ENCODE results near the gene CGGBP1.
"Not testable (repeated sequence)": the region's sequence is repeated elsewhere in the genome, so short reads cannot be mapped to it uniquely, and the experiment has no call there.

CGGBP1 gene

DNA sequence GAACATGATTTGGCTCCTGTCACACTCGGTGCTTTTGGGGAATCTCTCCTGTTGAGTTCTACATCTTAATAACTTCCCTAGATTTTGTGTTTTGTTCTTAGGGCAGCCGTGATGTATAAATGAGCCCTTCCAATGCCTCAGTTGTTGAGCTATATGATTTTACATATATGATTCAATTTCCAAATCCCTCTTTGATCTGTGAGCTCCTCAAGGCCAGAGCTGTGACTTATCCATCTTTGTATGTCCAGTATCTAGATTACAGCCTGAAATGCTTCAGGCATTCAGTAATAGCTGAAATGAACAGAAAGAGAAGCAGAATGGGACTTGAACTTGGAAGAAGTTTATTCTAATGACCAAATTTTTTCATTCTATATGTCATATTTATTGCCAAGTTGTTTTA is 26.6 kb downstream of the CGGBP1 start:
- in situ Hi-C loops (cut with HindIII; ENCODE audit: low sequenced_read_pairs) = no loop called here
- TF ChIP-seq, protein P1, sequence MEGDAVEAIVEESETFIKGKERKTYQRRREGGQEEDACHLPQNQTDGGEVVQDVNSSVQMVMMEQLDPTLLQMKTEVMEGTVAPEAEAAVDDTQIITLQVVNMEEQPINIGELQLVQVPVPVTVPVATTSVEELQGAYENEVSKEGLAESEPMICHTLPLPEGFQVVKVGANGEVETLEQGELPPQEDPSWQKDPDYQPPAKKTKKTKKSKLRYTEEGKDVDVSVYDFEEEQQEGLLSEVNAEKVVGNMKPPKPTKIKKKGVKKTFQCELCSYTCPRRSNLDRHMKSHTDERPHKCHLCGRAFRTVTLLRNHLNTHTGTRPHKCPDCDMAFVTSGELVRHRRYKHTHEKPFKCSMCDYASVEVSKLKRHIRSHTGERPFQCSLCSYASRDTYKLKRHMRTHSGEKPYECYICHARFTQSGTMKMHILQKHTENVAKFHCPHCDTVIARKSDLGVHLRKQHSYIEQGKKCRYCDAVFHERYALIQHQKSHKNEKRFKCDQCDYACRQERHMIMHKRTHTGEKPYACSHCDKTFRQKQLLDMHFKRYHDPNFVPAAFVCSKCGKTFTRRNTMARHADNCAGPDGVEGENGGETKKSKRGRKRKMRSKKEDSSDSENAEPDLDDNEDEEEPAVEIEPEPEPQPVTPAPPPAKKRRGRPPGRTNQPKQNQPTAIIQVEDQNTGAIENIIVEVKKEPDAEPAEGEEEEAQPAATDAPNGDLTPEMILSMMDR (IDR thresholded peaks at IDR 0.05; ENCODE audit: low read depth, low read length) = no peak
- DNase-seq (ENCODE audit: low read depth, low spot score) = peak; percentile 14
- H3K4me3 ChIP-seq (ENCODE audit: low read depth, low read length) = peak overlapping the region; percentile 28

DNA sequence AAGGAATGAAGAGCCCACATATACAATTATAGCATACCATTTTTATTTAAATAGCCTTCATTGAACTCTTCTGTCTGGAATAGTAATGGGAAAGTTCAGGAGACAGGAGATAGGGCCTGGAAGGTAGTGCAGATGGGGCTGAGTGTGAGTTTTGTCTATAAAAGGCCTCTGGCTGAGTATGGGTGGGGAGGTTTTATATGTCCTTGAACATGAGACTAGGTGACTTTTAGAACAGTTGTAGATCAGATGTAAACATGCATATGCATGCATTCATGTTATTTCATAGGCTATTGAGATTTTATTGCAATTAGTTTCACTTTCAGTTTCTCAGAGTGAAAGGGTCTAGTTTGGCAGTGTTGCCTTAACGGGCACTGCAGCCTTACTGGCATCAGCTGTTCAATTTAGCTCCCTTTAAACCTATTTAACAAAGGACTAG is 27.1 kb downstream of the CGGBP1 start:
- in situ Hi-C loops (cut with HindIII; ENCODE audit: low sequenced_read_pairs) = no loop called here
- DNase-seq (ENCODE audit: low read depth, low spot score) = peak; percentile 63
- TF ChIP-seq, protein P1 (IDR thresholded peaks at IDR 0.05; ENCODE audit: low read depth, low read length) = no peak
- H3K4me3 ChIP-seq (ENCODE audit: low read depth, low read length) = peak overlapping the region; percentile 28

DNA sequence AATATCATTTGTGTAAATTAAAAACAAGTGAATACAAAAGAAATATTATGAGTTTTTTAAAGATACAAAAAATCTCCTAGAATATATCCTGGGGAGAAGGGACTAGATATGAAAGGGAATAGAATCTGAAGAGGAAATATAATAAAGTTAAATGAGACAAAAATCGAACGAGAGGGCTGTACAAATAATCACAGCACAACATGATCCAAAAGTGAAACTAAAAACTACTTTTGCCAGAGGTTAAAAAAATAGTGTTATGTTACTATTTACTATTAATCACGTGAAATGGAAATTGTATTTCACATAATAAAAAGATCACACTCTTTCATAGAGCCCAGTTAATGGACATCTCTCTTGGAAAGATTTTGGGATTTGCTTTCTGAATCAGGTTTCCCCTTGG is 28.6 kb downstream of the CGGBP1 start:
- in situ Hi-C loops (cut with HindIII; ENCODE audit: low sequenced_read_pairs) = no loop called here
- H3K4me3 ChIP-seq (ENCODE audit: low read depth, low read length) = no peak overlapping the region
- TF ChIP-seq, protein P1 (IDR thresholded peaks at IDR 0.05; ENCODE audit: low read depth, low read length) = no peak
- no peak for DNase-seq (ENCODE audit: low read depth, low spot score)

DNA sequence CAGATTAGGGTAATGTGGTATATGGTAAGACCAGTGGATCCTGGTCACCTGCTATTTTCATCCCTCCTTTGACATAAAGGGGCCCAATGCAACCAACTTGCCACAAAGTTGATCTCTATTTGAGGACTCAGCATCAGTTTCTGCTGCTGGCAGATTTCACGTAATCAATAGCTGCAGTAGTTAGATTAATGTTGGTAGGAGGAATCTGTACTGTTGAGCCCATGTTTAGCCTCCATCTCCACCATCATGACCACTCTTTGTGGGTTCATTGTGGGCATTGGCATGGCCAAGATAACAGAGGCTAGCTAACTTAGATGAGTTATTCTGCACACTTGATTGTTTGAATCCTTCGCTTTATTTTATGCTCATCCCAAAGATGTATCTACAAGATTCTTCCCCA is 29.9 kb downstream of the CGGBP1 start:
- DNase-seq (ENCODE audit: low read depth, low spot score) = no peak
- no peak overlapping the region for H3K4me3 ChIP-seq (ENCODE audit: low read depth, low read length)
- TF ChIP-seq, protein P1 (IDR thresholded peaks at IDR 0.05; ENCODE audit: low read depth, low read length) = no peak
- in situ Hi-C loops (cut with HindIII; ENCODE audit: low sequenced_read_pairs) = no loop called here

DNA sequence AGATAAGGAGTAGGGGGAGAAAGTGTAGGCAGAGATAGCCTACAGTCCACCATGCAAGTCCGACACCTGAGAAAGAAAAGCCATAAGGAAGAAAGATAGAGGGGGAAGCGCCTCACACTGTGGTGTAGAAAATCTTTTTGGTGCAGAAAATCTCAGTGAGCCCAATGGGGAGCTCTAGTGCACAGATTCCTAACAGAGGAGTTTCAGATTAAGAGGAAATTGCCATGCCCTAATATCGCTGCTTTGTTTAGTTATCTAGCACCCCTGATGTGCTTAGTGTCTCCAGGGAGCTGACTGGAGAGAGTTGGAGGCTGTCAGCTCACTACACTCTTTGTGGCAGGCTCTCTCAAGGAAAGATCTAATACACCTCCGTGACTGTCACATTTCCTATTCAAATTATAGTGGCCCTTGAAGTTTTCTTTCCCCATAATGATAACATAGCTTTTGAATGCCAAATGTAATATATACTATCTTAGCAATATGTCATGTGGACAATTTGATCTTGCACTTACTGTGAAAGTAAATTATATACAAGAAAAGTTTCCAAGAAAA is 33.7 kb downstream of the CGGBP1 start:
- no peak overlapping the region for H3K4me3 ChIP-seq (ENCODE audit: low read depth, low read length)
- in situ Hi-C loops (cut with HindIII; ENCODE audit: low sequenced_read_pairs) = no loop called here
- TF ChIP-seq, protein P1 (IDR thresholded peaks at IDR 0.05; ENCODE audit: low read depth, low read length) = no peak
- DNase-seq (ENCODE audit: low read depth, low spot score) = no peak

DNA sequence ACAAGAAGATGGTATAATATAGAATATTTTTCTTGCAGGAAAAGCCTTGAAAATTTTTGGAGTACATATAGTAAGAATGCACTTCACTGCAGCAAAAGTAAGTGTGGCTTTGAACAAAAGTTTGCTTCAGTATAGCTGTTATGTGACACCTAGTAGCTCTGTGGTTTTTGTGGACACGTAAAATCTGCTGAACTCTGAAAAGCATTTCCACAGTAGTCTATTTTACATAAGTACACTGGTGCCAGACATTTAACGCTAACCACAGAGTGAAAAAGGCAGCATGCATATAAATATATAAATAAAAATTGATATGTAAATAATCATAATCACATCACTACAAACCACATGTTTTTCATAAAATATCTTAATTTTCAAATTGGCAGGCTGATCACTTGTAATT is 39.8 kb downstream of the CGGBP1 start:
- in situ Hi-C loops (cut with HindIII; ENCODE audit: low sequenced_read_pairs) = no loop called here
- DNase-seq (ENCODE audit: low read depth, low spot score) = peak; percentile 12

DNA sequence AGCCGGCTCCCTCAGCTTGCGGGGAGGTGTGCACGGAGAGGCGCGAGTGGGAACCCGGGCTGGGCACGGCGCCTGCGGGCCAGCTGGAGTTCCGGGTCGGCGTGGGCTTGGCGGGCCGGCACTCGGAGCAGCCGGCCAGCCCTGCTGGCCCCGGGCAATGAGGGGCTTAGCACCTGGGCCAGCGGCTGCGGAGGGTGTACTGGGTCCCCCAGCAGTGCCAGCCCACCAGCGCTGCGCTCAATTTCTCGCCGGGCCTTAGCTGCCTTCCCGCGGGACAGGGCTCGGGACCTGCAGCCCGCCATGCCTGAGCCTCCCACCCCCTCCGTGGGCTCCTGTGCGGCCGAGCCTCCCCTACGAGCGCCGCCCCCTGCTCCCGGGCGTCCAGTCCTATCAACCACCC is 43.1 kb downstream of the CGGBP1 start:
- H3K4me3 ChIP-seq (ENCODE audit: low read depth, low read length); in situ Hi-C loops (cut with HindIII; ENCODE audit: low sequenced_read_pairs); DNase-seq (ENCODE audit: low read depth, low spot score): not testable (repeated sequence)

More for the DNA sequence above, 39.8 kb downstream of the CGGBP1 start:
- TF ChIP-seq, protein P1 (IDR thresholded peaks at IDR 0.05; ENCODE audit: low read depth, low read length) = no peak
- no peak overlapping the region for H3K4me3 ChIP-seq (ENCODE audit: low read depth, low read length)

All from astrocyte of the spinal cord (primary cell).